Right ventricle myocardium superior (tissue), 1 donor: ENCODE measurements around the gene NTHL1. TPM values are rescaled to one million over a fixed set of nuclear protein-coding genes. Genes with fewer than 3 reads are reported as not detected.
A peak's percentile ranks its signal among the peaks of the same experiment; 100 is the strongest.

Experiments used
- ATAC-seq: fragments of 200-7000 bp; cut with Tn5 transposase; one replicate; pipeline ENCODE4 v1.9.1; 2020; ENCODE audit warnings: mild to moderate bottlenecking; ENCODE audit not compliant: poor library complexity
- DNase-seq: peaks from one replicate; pipeline ENCODE4 v3.0.0-alpha.2; 2020
- intact Hi-C: fragments of 100-400 bp; cut with DNase I; formaldehyde crosslinking; loops from one replicate; pipeline ENCODE4 v1.11.2; 2022
- total RNA-seq: library from RNA; stranded (reverse); fragmentation: NEBNext Ultra II Directional; extraction: Animal tissue kit (Norgen Biotek cat#: 25700); gene quantifications from one replicate; pipeline ENCODE4 v1.2.1, GENCODE V29; 2021
- donor health status: DM: no; HTN: yes; CAD: no; lungs with severe emphysema.

The NTHL1 gene
- total RNA-seq, 1 donor from 2014 or later: 26.2 TPM

- DNase-seq (no peak), ATAC-seq (no peak)
- intact Hi-C loops: no loop called here
Observed at GRCh38 chr16:2046893-2047329, 723 bp downstream of the NTHL1 start.

- DNase-seq: no peak
- intact Hi-C loops: no loop called here
- ATAC-seq: no peak
Observed at GRCh38 chr16:2045965-2046892, 1.4 kb downstream of the NTHL1 start.

- intact Hi-C loops: no loop called here
- ATAC-seq (no peak), DNase-seq (no peak)
Observed at GRCh38 chr16:2044541-2044940, 3.1 kb downstream of the NTHL1 start.

- DNase-seq: peak; percentile 79
- ATAC-seq: no peak
- intact Hi-C loops: no loop called here
Observed at GRCh38 chr16:2043667-2044451, 3.8 kb downstream of the NTHL1 start.

- intact Hi-C loops: no loop called here
- ATAC-seq (no peak), DNase-seq (no peak)
Observed at GRCh38 chr16:2042986-2043666, 4.5 kb downstream of the NTHL1 start.

- intact Hi-C loops: no loop called here
- DNase-seq (peak; percentile 80), ATAC-seq (peak; percentile 63)
Observed at GRCh38 chr16:2042171-2042985, 5.3 kb downstream of the NTHL1 start.

- no peak for DNase-seq
- intact Hi-C loops: no loop called here
- ATAC-seq: peak; percentile 0
Observed at GRCh38 chr16:2040787-2041522, 6.7 kb downstream of the NTHL1 start.

GRCh38 chr16:2040041-2040786 lies 7.4 kb downstream of the NTHL1 start:
- ATAC-seq (peak; percentile 0), DNase-seq (peak; percentile 60)

GRCh38 chr16:2039274-2040031 lies 8.2 kb downstream of the NTHL1 start:
- intact Hi-C loops: no loop called here
- ATAC-seq (peak; percentile 51), DNase-seq (peak; percentile 92)

More at GRCh38 chr16:2040041-2040786, 7.4 kb downstream of the NTHL1 start:
- intact Hi-C loops: no loop called here

- intact Hi-C loops: no loop called here
- peak; percentile 71 for DNase-seq
- peak; percentile 3 for ATAC-seq
Observed at GRCh38 chr16:2038382-2039231, 9.0 kb downstream of the NTHL1 start.

GRCh38 chr16:2037647-2038381 lies 9.8 kb downstream of the NTHL1 start:
- intact Hi-C loops: no loop called here
- no peak for DNase-seq
- ATAC-seq: no peak

- ATAC-seq (no peak), DNase-seq (no peak)
- intact Hi-C loops: no loop called here
Observed at GRCh38 chr16:2037115-2037514, 10.5 kb downstream of the NTHL1 start.

- DNase-seq: no peak
- no peak for ATAC-seq
- intact Hi-C loops: no loop called here
Observed at GRCh38 chr16:2036200-2036966, 11.3 kb downstream of the NTHL1 start.
